Caco-2 (cell line): Measurements from ENCODE around the gene RIBC2. TPM values are rescaled to one million over a fixed set of nuclear protein-coding genes. Genes with fewer than 3 reads are reported as not detected.

Experiments used
- BruUV-seq: library from RNA; stranded (reverse); fragments of 400-500 nt; replicated peaks from 2 replicates; lab custom pipeline; 2021; lab: Mats Ljungman, UMichigan
- CTCF ChIA-PET: fragments of 300-600 bp; sonication (Branson Sonifier 250); formaldehyde crosslinking; loops from one replicate; lab custom pipeline; 2022; ENCODE audit warnings: antibody characterized with exemption; lab: Charles Lee
- POLR2A ChIA-PET: fragments of 300-600 bp; sonication (Branson Sonifier 250); formaldehyde crosslinking; loops from one replicate; lab custom pipeline; 2022; ENCODE audit warnings: antibody characterized with exemption; lab: Charles Lee
- DNase-seq, 2 experiments: peaks; one replicate each; pipeline versions ENCODE4 v3.0.0 to v3.0.0-alpha.2; 2020 to 2022
- H3K27me3 ChIP-seq: replicated peaks from 2 replicates; pipeline ENCODE4 v1.6.0; 2011; ENCODE audit warnings: low read length; ENCODE audit not compliant: control insufficient read depth, insufficient read depth
- H3K36me3 ChIP-seq: 2 replicates; pipeline ENCODE4 v1.5.1; 2011; ENCODE audit warnings: low read length; ENCODE audit not compliant: control insufficient read depth, insufficient read depth
- H3K4me1 ChIP-seq: fragments of 250-450 bp; sonication (Bioruptor Pico); 2 replicates; pipeline ENCODE4 v1.5.1; 2020; ENCODE audit warnings: mild to moderate bottlenecking
- H3K4me3 ChIP-seq: 2 replicates; pipeline ENCODE4 v1.5.1; 2011; ENCODE audit warnings: low read depth, mild to moderate bottlenecking, control low read depth, low read length
- H3K9me3 ChIP-seq: fragments of 250-450 bp; sonication (Bioruptor Pico); 2 replicates; pipeline ENCODE4 v1.5.1; 2020; ENCODE audit warnings: mild to moderate bottlenecking, moderate library complexity
- H3K27ac Mint-ChIP-seq: one replicate; pipeline ENCODE4 v1.8.0; 2022; ENCODE audit warnings: mixed read lengths; ENCODE audit not compliant: unreplicated experiment
- H3K27me3 Mint-ChIP-seq: one replicate; pipeline ENCODE4 v1.8.0; 2022; ENCODE audit warnings: mixed read lengths; ENCODE audit not compliant: insufficient read depth, unreplicated experiment
- H3K36me3 Mint-ChIP-seq: one replicate; pipeline ENCODE4 v1.8.0; 2022; ENCODE audit warnings: mild to moderate bottlenecking, mixed read lengths; ENCODE audit not compliant: insufficient read depth, unreplicated experiment
- H3K4me1 Mint-ChIP-seq: one replicate; pipeline ENCODE4 v1.8.0; 2022; ENCODE audit warnings: low read depth, mixed read lengths; ENCODE audit not compliant: unreplicated experiment
- H3K4me3 Mint-ChIP-seq: one replicate; pipeline ENCODE4 v1.8.0; 2022; ENCODE audit warnings: mild to moderate bottlenecking, moderate library complexity, mixed read lengths; ENCODE audit not compliant: unreplicated experiment
- H3K9me3 Mint-ChIP-seq: one replicate; pipeline ENCODE4 v1.8.0; 2022; ENCODE audit warnings: mixed read lengths; ENCODE audit not compliant: unreplicated experiment
- intact Hi-C: fragments of 100-400 bp; cut with micrococcal nuclease; formaldehyde crosslinking; loops from one replicate; pipeline ENCODE4 v1.10.0; 2022; ENCODE audit not compliant: unreplicated experiment
- total RNA-seq: library from RNA; stranded (reverse); gene quantifications from 2 replicates; pipeline ENCODE4 v1.2.3, GENCODE V29; 2022
- TF ChIP-seq, protein P1 (sequence below), 2 experiments: fragments of 200-600 bp in 1 of 2; IDR thresholded peaks; 1 replicate in 1 of 2; 2 replicates in 1 of 2; pipeline versions ENCODE4 v1.5.1 to v1.8.0; 2011 to 2022; ENCODE audit warnings: antibody characterized with exemption in 1 of 2, control low read depth in 1 of 2, inconsistent platforms in 1 of 2, low read depth in 1 of 2, low read length in 1 of 2, mild to moderate bottlenecking in 1 of 2, moderate library complexity in 1 of 2; ENCODE audit not compliant: insufficient read depth in 1 of 2, severe bottlenecking in 1 of 2, unreplicated experiment in 1 of 2

The RIBC2 gene
- total RNA-seq, 1 experiment from 2014 or later: 14.1 TPM

DNA sequence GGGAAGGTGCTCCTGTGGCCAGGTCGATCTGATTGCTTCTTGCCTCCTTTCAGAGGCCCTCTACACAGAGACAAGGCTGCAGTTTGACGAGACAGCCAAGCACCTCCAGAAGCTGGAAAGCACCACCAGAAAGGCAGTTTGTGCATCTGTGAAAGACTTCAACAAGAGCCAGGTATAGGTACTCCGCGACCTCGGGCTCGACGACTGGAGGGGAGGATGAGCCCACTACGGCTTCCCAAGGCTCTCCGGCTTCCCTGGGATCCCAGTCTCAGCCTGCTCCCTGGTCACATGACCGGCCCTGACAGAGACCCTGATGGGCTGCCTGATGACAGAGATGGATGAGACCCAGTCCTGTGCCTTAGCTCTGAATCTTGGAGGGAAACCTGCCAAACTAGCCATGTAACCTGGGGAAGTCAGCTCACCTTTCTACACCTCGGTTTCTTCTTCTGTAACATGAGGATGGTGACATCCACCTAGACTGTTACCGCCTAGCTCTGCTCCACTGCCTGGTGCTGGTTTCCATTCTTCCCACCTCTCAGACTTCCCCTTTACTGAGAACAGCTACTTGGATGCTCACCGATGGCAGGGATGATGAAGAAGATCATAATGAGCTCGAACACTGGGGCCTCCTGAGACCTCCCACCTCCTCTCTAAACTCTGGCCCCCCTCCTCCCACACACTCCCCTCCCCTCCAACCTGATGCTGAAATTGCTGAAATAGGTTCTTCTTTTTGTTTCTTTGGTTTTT is 8.9 kb downstream of the RIBC2 start:
- H3K36me3 ChIP-seq: peaks cover 1% of the 10 kb centered on the region
- H3K9me3 ChIP-seq: no peaks in the 10 kb centered on the region
- H3K4me3 ChIP-seq: no peak overlapping the region
- no peak for DNase-seq
- H3K4me1 ChIP-seq: no peaks in the 10 kb centered on the region
- Mint-ChIP-seq H3K36me3 (peaks cover 39% of the 10 kb centered on the region), H3K27me3 (no peaks in the 10 kb centered on the region), H3K27ac (no peak overlapping the region), H3K4me1 (peaks cover 14% of the 10 kb centered on the region), H3K9me3 (peaks cover 10% of the 10 kb centered on the region), H3K4me3 (no peak overlapping the region)
- ChIA-PET POLR2A (no interaction called here), CTCF (no interaction called here)
- BruUV-seq: no TSS peak
- intact Hi-C loops: no loop called here
- TF ChIP-seq, protein P1, sequence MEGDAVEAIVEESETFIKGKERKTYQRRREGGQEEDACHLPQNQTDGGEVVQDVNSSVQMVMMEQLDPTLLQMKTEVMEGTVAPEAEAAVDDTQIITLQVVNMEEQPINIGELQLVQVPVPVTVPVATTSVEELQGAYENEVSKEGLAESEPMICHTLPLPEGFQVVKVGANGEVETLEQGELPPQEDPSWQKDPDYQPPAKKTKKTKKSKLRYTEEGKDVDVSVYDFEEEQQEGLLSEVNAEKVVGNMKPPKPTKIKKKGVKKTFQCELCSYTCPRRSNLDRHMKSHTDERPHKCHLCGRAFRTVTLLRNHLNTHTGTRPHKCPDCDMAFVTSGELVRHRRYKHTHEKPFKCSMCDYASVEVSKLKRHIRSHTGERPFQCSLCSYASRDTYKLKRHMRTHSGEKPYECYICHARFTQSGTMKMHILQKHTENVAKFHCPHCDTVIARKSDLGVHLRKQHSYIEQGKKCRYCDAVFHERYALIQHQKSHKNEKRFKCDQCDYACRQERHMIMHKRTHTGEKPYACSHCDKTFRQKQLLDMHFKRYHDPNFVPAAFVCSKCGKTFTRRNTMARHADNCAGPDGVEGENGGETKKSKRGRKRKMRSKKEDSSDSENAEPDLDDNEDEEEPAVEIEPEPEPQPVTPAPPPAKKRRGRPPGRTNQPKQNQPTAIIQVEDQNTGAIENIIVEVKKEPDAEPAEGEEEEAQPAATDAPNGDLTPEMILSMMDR (IDR thresholded peaks at IDR 0.05; ENCODE audit: insufficient read depth in 1 of 2, low read depth in 1 of 2, low read length in 1 of 2, severe bottlenecking in 1 of 2, unreplicated experiment in 1 of 2): no peak
- H3K27me3 ChIP-seq: no peaks in the 10 kb centered on the region

DNA sequence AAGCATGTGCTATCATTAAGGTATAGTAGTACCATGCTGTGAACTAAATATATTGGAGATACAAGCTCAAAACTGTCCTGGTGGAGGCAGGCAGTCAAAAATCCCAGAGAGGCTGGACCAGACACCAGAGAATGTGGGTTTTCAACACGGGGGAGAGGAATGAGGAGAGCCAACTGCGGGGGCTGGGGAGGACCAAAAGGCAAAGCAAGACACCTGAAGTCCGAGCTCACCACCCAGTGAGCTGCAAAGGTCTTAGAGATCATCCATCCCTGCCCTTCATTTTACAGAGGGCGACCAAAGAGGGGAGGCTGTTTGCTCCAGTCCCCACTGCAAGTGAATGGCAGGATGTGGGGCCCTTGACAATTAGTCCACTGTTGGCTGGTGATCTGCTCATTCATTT is 10.0 kb downstream of the RIBC2 start:
- Mint-ChIP-seq H3K27me3 (no peaks in the 10 kb centered on the region), H3K4me1 (peaks cover 14% of the 10 kb centered on the region), H3K9me3 (peaks cover 10% of the 10 kb centered on the region), H3K27ac (no peak overlapping the region), H3K36me3 (peaks cover 35% of the 10 kb centered on the region), H3K4me3 (no peak overlapping the region)
- ChIA-PET POLR2A (no interaction called here), CTCF (interaction anchor here (1.1 kb wide), 1 partner anchor 231 kb away, joined by 3 read pairs; no protein-coding TSS in a partner anchor)
- BruUV-seq: no TSS peak
- Histone ChIP-seq H3K36me3 (peaks cover 1% of the 10 kb centered on the region), H3K27me3 (no peaks in the 10 kb centered on the region), H3K4me3 (no peak overlapping the region), H3K4me1 (no peaks in the 10 kb centered on the region), H3K9me3 (no peaks in the 10 kb centered on the region)
- no peak for DNase-seq
- TF ChIP-seq, protein P1 (IDR thresholded peaks at IDR 0.05; ENCODE audit: insufficient read depth in 1 of 2, low read depth in 1 of 2, low read length in 1 of 2, severe bottlenecking in 1 of 2, unreplicated experiment in 1 of 2): no peak
- intact Hi-C loops: no loop called here

DNA sequence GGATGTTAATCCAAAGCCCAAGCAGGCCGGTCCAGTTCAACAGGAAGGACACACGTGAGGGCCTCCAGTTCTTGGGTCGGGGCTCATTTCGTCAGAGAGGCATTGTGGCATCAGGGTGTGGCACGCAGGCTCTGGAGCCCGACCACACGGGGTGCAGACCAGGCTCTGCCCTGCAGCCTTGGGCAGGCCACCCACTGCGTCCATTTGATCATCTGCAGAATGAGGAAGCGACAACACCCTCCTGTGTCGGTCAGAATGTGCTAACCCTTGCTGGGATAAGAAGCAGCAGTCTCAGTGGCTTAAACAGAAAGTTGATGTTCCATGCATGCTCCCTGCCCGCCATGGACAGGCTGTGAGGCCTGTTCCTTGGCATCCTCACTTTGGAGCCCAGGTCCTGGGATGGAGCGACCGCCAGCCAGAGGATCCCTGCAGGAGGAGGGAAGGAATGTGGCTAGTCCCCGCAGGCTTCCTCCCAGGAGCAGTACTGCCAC is 10.8 kb downstream of the RIBC2 start:
- H3K27me3 Mint-ChIP-seq: no peaks in the 10 kb centered on the region
- H3K4me1 Mint-ChIP-seq: peaks cover 14% of the 10 kb centered on the region
- no peak overlapping the region for H3K27ac Mint-ChIP-seq
- intact Hi-C loops: no loop called here
- no TSS peak for BruUV-seq
- no peak for DNase-seq
- TF ChIP-seq, protein P1 (IDR thresholded peaks at IDR 0.05; ENCODE audit: insufficient read depth in 1 of 2, low read depth in 1 of 2, low read length in 1 of 2, severe bottlenecking in 1 of 2, unreplicated experiment in 1 of 2): no peak
- Histone ChIP-seq H3K4me1 (no peaks in the 10 kb centered on the region), H3K9me3 (no peaks in the 10 kb centered on the region), H3K4me3 (no peak overlapping the region), H3K36me3 (peaks cover 1% of the 10 kb centered on the region), H3K27me3 (no peaks in the 10 kb centered on the region)
- peaks cover 10% of the 10 kb centered on the region for H3K9me3 Mint-ChIP-seq
- CTCF ChIA-PET: interaction anchor here (1.1 kb wide), 1 partner anchor 231 kb away, joined by 3 read pairs; no protein-coding TSS in a partner anchor
- no peak overlapping the region for H3K4me3 Mint-ChIP-seq
- POLR2A ChIA-PET: no interaction called here
- H3K36me3 Mint-ChIP-seq: peaks cover 28% of the 10 kb centered on the region
